Putamen (tissue), 1 donor: Measurements from ENCODE around the gene SNRPF.
A peak's percentile ranks its signal among the peaks of the same experiment; 100 is the strongest.

Experiments used
- DNase-seq: peaks from one replicate; pipeline ENCODE4 v3.0.0-alpha.2; 2016; ENCODE audit warnings: low spot score

Gene SNRPF

DNA sequence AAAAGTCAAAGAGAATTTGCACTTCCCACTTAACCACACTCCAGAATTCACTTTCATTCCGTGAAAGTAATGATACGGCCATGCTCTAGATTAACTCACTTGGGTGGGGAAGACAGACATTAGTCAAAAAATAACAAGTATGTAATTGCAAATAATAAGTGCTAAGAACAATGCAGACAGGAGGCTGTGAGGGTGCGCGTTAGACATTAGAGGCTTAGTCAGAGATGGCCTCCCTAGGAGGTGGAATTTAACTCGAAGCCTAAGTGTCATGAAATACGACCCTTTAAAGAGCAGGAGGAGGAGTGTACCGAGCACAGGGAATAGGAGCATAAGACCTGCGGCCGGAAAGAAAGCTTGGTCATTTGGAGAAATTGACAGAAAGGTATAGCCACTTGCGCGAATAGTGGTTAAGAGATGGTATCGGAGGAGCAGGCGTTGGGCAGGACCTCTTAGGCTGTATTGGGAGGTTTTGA lies 628 bp downstream of the SNRPF start:
- peak; percentile 4 for DNase-seq

DNA sequence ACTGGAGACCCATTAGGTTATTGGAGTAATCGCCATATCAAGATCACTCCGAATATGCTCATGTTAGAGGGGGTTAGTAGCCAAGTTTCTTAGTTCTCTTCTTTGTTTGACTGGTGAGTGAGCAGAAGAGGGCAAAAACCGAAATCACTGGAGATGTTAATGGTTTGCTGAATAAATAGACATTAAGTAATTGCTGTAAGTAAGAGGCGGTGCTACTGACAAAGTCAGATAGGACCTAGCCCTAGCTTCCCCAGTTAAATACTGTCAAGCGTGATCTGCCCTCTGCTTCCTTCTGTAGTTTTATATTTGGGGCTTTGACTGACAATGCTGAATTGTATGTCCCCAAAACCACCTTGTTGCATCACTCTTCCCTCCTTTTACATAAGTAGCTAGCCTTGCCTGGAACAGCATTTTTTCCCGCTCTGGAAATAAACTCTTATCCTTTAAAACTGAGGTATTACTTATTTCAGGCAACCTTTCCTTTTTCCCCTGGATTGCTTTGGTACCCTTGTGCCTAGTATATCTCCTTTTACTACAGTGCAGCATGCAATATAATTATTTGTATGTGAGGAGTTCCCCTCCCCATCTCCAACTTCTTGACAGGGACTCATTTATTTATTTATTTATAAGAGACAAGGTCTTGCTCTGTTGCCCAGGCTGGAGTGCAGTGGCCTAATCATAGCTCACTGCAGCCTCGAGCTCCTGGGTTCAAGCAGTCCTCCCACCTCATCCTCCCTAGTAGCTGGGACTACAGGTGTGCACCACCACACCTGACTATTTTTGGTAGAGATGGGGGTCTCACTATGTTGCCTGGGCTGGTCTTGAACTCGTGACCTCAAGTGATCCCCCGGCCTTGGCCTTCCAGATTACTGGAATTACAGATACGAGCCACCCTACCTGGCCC lies 1.4 kb downstream of the SNRPF start:
- no peak for DNase-seq

GRCh38 chr12:95862038-95862437 lies 3.3 kb downstream of the SNRPF start:
- DNase-seq = no peak

- DNase-seq = no peak
These were observed 4.6 kb downstream of the SNRPF start for GRCh38 chr12:95863337-95863736.

DNA sequence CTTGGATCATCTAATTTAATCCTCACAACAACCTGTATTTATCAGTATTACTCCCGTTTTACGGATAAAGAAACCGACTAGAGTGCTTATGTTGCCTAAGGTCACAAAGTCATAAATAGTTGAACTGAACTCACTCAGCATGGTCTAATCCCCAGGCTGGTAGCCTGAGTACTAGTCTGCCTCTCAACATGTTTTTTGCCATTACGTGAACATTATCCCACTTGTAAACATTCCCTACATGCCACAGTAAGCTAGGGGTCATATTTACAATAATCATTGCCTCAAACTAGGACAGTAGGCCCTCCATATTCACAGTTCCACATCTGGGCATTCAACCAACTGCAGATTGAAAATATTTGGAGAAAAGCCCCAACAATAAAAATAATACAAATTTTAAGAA lies 12.1 kb downstream of the SNRPF start:
- no peak for DNase-seq

- no peak for DNase-seq
These were observed 15.7 kb downstream of the SNRPF start for GRCh38 chr12:95874452-95874851.

DNA sequence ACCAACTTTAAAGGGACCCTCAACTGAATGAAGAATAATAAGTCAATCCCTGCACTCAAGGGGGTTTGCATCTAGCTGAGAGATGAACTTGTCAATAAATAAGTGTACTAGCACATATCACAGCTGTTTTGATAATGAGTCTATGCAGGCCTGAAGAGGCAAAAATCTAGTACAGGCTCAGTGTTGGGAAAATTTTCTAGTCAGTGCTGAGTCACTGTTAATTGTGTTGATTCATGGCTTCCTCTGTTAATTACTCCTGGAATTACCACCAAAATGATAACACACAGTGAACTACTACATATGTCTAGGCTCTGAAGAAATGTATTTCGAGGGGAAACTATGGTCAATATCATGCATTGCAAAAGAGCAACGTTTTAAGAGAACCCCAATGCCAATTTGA lies 18.9 kb downstream of the SNRPF start:
- DNase-seq = no peak

DNA sequence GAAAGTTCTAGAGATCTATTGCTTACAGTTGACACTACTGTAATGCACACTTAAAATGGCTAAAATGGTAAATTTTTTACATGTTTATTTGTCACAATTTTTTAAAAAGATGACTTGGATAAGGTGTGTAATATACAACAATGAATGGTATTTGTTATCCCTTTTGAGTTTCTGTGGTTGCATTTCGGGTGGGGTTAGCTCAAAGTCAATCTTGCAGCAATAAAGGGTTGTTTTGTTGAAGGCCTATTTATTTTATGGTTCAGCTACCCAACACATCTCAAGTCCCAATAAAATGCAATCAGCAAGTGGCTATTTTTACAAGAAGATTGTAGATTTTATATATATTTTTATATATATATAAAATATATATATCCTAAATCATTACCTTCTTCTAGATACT lies 22.1 kb downstream of the SNRPF start:
- DNase-seq = no peak

DNA sequence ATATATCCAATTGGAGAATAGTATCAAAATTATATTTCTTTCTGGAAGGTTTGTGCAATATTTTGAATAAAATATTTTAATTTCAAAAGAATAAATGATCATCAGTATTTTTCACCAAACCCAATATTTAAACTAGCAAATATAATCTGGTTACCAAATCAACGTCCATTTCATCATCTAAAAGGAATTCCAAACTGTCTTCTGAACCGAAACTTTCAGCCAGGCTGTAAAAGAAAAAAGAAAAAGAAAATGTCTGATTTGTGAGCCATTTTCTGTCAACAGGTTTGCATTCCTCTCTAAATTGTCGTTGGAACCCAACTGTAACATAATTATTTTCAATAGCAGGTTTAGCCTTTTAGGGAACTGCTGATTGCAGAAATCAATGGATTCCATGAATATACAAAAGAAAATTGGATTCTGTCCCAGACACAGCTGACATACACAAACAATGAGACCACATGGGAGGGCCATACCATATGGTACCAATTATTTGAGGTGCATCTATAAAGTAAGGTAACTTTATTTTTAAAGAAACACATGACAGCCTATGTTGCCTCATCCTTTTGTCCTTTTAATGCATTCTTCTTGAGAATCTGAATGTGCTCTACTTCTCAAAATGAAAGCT lies 22.7 kb downstream of the SNRPF start:
- DNase-seq = no peak

GRCh38 chr12:95882080-95882479 lies 23.3 kb downstream of the SNRPF start:
- no peak for DNase-seq

GRCh38 chr12:95882873-95883272 lies 24.1 kb downstream of the SNRPF start:
- DNase-seq = no peak

GRCh38 chr12:95884998-95885397 lies 26.2 kb downstream of the SNRPF start:
- DNase-seq = no peak

- DNase-seq = no peak
These were observed 28.6 kb downstream of the SNRPF start for GRCh38 chr12:95887311-95887710.

DNA sequence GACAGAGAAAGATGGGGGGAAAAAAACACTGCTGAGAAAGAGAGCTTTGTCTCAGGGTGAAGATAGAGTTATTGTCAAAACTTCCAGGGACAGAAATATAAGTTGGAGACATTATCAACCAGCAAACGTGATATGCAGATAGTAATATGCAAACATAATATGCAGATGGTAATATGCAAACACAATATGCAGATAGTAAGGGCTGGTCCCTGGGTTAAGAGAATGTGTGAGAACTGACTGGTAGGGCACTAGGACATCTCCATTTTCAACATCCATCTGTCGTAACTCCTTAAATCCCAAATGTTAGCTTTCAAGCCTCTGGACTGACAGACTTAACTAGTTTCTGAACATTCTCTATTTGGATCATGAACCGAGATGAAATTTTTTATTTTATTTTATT lies 32.2 kb downstream of the SNRPF start:
- no peak for DNase-seq

GRCh38 chr12:95896846-95897245 lies 38.1 kb downstream of the SNRPF start:
- DNase-seq = no peak

GRCh38 chr12:95898081-95898480 lies 39.3 kb downstream of the SNRPF start:
- DNase-seq = no peak

DNA sequence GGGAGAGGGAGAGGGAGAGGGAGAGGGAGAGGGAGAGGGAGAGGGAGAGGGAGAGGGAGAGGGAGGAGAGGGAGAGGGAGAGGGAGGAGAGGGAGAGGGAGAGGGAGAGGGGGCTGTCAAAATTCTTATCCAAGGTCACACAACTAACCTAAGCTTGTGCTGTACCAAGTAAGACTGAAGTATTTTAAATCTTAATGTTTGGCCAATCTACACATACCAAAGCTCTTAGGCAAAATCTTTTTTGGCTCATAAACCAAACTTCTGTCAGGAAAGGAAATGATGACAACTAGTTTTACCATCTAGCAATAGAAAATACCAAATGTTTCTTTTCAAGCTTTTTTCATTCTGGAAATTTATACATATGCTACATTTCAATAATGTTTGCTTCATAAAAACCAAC lies 49.8 kb downstream of the SNRPF start:
- DNase-seq = no peak

DNA sequence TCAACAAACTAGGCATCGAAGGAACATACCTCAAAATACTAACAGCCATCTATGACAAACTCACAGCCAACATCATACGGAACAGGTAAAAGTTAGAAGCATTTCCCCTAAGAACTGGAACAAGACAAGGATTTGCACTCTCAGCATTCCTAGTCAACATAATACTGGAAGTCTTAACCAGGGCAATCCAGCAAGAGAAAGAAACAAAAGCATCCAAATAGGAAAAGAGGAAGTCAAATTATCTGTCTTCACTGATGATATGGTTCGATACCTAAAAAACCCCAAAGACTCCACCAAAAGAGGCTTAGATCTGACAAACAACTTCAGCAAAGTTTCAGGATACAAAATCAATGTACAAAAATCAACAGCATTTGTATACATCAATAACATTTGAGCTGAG lies 51.1 kb downstream of the SNRPF start:
- no peak for DNase-seq
